Measurements from ENCODE around the gene SOS2. TPM values are rescaled to one million over a fixed set of nuclear protein-coding genes. Genes with fewer than 3 reads are reported as not detected.
A peak's percentile ranks its signal among the peaks of the same experiment; 100 is the strongest.

Gene SOS2
- total RNA-seq: 81.9 TPM

- FAIRE-seq (no peak), DNase-seq (ENCODE audit: low spot score in 2 of 2) (peak; percentile 77 to 83)
These were observed at the start of gene SOS2 for GRCh38 chr14:50231475-50232275. Gene SOS2, minus strand, starts transcription at chr14:50231578. Its CDS starts 295 bp downstream, at chr14:50231283.

DNA sequence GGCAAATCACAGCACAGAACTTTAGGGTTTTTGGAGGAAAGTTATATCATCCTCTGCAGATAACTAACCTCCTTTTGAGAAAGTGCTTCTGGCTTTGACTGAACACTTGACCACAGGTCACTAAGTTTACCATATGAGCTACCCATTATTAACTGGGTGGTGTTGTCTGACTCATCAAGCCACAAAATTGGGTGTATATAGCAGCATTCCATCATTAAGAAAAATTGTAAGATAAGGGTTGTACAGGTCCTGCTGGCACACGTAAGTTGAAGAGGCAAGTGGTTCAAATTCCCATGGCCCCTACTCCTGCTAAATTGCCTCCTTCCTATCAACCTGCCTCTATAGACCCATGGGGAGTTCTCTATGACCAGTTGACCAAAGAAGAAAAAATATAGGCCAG lies 41.1 kb upstream of the SOS2 start:
- DNase-seq (ENCODE audit: low spot score in 2 of 2) (no peak), FAIRE-seq (no peak)

DNA sequence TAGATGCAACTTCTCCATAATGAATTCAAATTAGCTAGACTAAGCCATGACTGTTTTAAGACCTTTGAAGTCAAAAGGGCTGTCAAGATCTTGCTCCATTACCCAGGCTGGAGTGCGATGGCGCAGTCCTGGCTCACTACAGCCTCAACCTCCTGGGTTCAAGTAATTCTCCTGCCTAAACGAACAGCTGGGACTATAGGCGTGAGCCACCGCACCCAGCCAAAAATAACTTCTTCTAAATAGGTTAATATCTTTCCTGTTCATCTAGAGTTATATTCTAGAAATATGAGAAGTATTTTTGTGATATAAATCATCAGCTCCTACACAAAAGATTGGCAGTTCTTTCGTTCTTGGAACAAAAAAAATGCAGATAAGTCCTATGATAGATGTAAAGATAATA lies 39.6 kb upstream of the SOS2 start:
- FAIRE-seq (no peak), DNase-seq (ENCODE audit: low spot score in 2 of 2) (no peak)

DNA sequence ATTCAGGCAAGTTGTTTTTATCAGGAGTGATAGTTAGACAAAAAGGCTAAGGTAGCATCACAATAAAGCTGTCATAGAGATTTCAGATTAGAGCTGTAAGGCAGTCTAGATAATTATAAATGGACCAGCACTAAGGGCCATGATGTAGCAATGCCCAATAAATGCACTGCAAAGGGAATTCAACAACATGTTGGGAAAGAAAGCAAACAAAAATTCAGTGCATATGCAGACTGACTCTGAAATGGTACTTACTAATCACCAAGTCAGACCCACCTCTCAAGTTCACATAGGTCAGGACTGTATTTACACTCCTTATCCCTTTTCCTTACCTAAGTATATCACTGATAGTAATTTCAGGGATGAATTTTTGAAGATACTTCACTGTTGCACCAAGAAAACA lies 33.7 kb upstream of the SOS2 start:
- no peak for DNase-seq (ENCODE audit: low spot score in 2 of 2)
- FAIRE-seq: no peak

DNA sequence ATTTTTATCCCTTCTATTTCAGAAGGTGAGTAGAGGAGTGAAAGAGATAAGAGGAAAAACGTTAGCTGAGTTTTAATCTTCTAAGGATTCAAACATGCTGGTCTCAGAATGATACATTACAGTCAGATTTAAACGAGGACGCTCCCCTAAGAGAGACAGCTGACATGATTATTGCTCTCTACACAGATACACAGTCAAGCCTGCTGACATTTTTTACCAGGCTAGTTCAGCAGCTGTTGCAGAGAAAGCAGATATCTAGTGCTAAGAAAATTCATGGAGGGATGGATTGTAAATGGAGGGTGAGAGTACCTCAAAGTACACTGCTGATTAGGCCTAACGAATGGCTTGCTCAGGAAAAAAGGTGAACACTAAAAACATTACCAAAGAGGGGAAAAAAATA lies 31.9 kb upstream of the SOS2 start:
- FAIRE-seq (no peak), DNase-seq (ENCODE audit: low spot score in 2 of 2) (no peak)

GRCh38 chr14:50262865-50263264 lies 31.5 kb upstream of the SOS2 start:
- FAIRE-seq: no peak
- no peak for DNase-seq (ENCODE audit: low spot score in 2 of 2)

DNA sequence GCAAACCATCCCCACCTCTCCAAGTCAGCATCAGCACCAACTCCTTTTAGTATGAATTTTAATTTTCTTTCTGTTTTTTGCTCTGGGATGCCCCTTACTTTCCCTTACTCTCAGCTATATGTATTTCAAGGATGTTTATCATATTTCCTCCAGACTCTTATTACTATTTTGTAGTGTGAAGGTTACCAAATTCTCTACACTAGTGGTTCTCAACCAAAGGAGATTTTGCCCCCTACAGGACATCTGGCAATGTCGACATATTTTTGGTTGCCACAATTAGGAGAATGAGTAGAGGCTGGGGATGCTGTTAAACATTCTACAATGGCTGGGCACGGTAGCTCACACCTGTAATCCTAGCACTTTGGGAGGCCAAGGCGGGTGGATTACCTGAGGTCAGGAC lies 29.1 kb upstream of the SOS2 start:
- DNase-seq (ENCODE audit: low spot score in 2 of 2) (no peak), FAIRE-seq (no peak)

- FAIRE-seq (no peak), DNase-seq (ENCODE audit: low spot score in 2 of 2) (no peak)
These were observed 28.7 kb upstream of the SOS2 start for GRCh38 chr14:50260072-50260471.

DNA sequence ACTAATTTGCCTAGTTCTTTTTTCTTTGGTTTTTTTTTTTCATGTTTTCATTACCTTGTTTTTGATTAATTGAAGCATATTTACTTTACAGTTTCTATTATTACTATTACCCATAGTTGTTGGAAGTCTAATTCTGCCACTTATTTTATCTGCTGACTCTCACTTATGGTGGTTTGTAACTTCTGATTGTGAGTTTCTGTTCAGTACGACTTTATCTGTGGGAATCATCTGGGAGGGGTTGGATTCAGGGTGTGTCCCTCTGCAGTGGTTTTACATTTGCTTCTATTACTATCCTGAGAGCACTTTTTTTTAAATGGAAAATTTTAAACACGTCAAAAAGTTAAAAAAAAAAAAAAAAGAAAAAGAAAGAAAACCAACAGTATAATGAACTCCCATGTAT lies 26.4 kb upstream of the SOS2 start:
- DNase-seq (ENCODE audit: low spot score in 2 of 2) (no peak), FAIRE-seq (no peak)

GRCh38 chr14:50254248-50254647 lies 22.9 kb upstream of the SOS2 start:
- DNase-seq (ENCODE audit: low spot score in 2 of 2) (no peak), FAIRE-seq (no peak)

DNA sequence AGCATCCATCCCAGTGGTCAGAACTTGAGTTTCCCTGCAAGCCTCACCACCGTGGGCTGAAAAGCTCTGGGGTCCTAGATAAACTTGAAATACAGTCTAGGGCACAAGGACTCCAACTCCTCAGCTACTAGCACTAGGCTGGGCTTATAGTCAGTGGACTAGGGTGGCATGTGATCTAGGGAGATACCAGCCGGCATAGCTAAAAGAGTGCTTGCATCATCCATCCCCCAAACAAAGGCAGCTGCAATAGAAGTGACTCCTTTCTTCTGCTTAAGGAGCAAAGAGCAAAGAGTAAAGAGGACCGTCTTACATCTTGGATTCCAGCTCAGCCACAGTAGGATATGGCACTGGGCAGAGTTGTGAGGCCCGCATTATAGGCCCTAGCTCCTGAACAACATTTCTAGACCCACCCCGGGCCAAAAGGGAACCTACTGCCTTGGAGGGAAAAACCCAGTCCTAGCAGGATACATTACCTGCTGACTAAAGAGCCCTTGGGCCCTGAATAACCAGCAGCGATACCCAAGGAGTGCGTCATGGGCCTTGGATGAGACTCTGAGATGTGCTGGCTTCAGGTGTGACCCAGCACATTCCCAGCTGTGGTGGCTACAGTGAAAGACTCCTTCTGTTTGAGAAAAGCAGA lies 17.9 kb upstream of the SOS2 start:
- FAIRE-seq (no peak), DNase-seq (ENCODE audit: low spot score in 2 of 2) (no peak)

GRCh38 chr14:50247245-50247644 lies 15.9 kb upstream of the SOS2 start:
- FAIRE-seq: no peak

DNA sequence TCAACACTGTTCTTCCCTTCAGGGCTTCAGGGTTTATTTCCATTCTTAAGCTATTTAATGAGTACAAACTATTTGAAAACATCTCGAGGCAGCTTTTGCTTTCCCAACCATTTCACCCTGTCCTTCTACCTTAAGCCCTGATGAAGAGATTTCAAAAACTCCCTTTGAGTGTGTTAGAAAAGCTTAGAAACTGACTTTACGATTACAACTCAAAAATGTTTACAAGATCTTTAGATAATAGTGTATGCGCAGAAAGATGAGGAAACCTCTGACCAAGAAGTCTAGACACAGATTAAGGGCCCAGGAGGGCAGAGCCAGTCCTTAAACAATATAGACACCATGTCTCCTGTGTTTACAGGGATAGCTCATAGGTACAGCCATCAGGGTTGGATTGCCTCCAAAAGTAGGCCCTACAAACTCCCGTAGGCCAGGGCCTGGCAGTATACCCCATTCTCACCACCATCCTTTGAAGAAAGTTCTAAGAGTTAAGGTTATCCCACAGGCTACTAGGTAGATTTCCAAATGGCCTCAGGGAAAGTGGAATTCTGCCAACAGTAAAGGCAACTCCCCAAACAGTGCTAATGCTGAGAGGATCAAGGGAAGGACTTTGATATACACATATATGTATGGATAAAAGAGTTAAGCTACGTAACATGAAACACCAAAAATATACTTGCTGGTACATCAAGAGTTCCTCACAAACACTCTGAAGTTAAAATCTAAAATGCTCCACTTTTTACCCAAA lies 11.4 kb upstream of the SOS2 start:
- no peak for DNase-seq (ENCODE audit: low spot score in 2 of 2)
- no peak for FAIRE-seq

More at GRCh38 chr14:50247245-50247644, 15.9 kb upstream of the SOS2 start:
- no peak for DNase-seq (ENCODE audit: low spot score in 2 of 2)

DNA sequence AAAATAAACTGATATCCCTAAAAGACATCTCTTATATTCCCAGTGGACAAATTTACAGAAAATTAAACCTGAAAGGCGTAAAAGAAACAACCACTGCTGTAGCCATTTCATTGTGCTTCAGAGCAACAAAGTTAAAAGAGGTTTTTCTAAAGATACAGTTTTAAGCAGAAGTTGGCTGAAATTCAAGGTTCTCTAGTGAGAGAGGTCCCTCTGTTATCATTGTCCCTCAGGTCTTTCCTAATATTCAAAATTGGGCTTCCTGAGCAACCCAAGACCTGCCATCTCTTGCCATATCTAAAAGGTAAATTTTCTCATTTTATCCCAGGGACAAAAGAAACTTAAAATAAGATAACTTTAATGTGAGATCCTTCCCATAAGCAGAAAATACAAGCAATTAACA lies 10.7 kb upstream of the SOS2 start:
- no peak for FAIRE-seq
- DNase-seq (ENCODE audit: low spot score in 2 of 2): no peak

DNA sequence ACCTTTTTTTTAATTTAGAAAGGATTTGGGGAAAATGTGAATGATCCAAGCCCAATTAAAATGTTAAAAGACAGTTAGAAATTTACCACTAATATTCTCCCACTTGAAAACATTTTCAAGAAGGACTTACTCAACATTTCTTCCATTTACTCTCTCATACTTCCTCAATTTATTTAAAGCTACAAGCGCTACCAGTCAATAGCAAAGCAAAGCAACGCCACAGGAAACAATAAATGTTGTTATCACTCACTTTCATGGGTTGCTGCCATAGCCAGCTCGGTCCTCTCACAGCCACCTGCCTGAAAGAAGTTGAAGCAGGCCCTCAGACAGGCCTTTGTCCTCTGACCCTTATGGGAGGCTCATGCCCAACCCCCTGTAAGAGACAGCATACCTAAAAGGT lies 6.0 kb upstream of the SOS2 start:
- FAIRE-seq: no peak

GRCh38 chr14:50233951-50234250 lies 2.5 kb upstream of the SOS2 start:
- DNase-seq (ENCODE audit: low spot score in 2 of 2) (no peak), FAIRE-seq (no peak)

More for the DNA sequence above, 6.0 kb upstream of the SOS2 start:
- no peak for DNase-seq (ENCODE audit: low spot score in 2 of 2)

GRCh38 chr14:50233166-50233950 lies 2.0 kb upstream of the SOS2 start:
- DNase-seq (ENCODE audit: low spot score in 2 of 2): no peak
- no peak for FAIRE-seq

DNA sequence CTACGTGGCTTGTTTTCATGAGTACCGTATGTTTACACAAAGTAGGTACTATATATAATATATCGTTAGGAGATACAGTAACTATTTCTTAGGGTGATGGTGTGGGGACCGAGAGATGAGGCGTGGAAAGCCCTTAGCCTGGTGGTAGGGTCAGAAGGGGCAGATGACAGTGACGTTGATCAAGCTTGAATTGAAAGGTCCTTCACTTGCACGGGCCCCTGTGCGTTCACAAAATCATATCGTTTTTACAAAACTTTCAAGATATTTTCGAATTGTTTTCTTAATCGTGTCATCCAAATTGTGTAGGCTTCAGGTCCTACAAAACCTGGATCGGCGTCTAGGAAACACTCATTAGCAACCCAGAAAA lies 881 bp upstream of the SOS2 start:
- DNase-seq (ENCODE audit: low spot score in 2 of 2) (no peak), FAIRE-seq (no peak)

GRCh38 chr14:50230701-50231474 lies 490 bp downstream of the SOS2 start:
- FAIRE-seq: no peak
- DNase-seq (ENCODE audit: low spot score in 2 of 2): peak; percentile 32 to 51

DNA sequence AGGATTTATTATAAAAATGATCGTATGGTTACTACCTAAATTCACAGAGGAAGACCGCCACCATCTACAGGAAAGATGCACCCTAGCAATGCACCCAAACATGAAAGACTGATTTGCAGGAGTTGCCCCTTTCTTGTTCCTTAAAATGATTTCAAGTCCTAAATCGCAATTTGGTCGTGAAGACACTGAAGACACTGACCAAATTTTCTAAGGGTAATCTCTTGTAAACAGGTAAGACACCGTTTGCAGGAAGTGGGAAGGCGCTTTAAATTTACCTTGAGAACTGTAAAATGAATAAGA lies 1.0 kb downstream of the SOS2 start:
- FAIRE-seq (no peak), DNase-seq (ENCODE audit: low spot score in 2 of 2) (no peak)
